ENCODE measurements around the gene VWDE. TPM values are rescaled to one million over a fixed set of nuclear protein-coding genes. Genes with fewer than 3 reads are reported as not detected.

VWDE gene
- total and polyA plus RNA-seq, 2 donors: 0.06 to 6.7 TPM

Other genes starting within 250 kb of the VWDE start
- gene TMEM106B, start 192.6 kb downstream of the VWDE start, total RNA-seq: 134 TPM
- 33.3 TPM for gene TMEM106B, start 192.6 kb downstream of the VWDE start, polyA plus RNA-seq
- 10.7 TPM for gene SCIN, start 166.9 kb upstream of the VWDE start, total RNA-seq
- gene SCIN, start 166.9 kb upstream of the VWDE start, polyA plus RNA-seq: 1.3 TPM